Thyroid gland (tissue), 4 donors: ENCODE results near the gene KANSL1.

Experiments used
- CTCF ChIP-seq, 6 experiments: fragments of 200-600 bp in 3 of 6; fragments of 450-650 bp in 3 of 6; sonication (generic) in 3 of 6; IDR thresholded peaks; one replicate each; pipeline ENCODE4 v1.5.1; 2016 to 2019; ENCODE audit warnings: antibody characterized with exemption in 6 of 6, mild to moderate bottlenecking in 2 of 6, inconsistent platforms in 1 of 6, moderate library complexity in 1 of 6
- POLR2A ChIP-seq, 2 donors: fragments of 450-650 bp; IDR thresholded peaks; one replicate each; pipeline ENCODE4 v1.6.1; 2017; ENCODE audit warnings: antibody characterized with exemption in 2 of 2, mild to moderate bottlenecking in 2 of 2, moderate library complexity in 1 of 2

- TF ChIP-seq POLR2A (IDR thresholded peaks at IDR 0.05) (no peak), CTCF (IDR thresholded peaks at IDR 0.05) (no peak)
These were observed 8.5 kb downstream of the KANSL1 start for GRCh38 chr17:46184696-46185095.
